Cardiac muscle cell (in vitro differentiated cells and primary cell): ENCODE measurements around the gene CELF2. TPM values are rescaled to one million over a fixed set of nuclear protein-coding genes. Genes with fewer than 3 reads are reported as not detected.

Experiments used
- DNase-seq, 2 donors: peaks; one replicate each; pipeline versions ENCODE4 v3.0.0 to v3.0.0-alpha.2; 2010 to 2017; ENCODE audit warnings: low read depth in 1 of 2, low spot score in 1 of 2
- H3K27ac ChIP-seq: fragments of 200-600 bp; sonication (generic); 2 replicates; pipeline ENCODE4 v1.5.1; 2016
- H3K27me3 ChIP-seq: fragments of 200-600 bp; sonication (generic); 2 replicates; pipeline ENCODE4 v1.6.0; 2016; ENCODE audit warnings: control low read depth
- H3K36me3 ChIP-seq: fragments of 200-600 bp; sonication (generic); 2 replicates; pipeline ENCODE4 v1.5.1; 2016; ENCODE audit warnings: control low read depth
- H3K4me1 ChIP-seq: fragments of 200-600 bp; sonication (generic); 2 replicates; pipeline ENCODE4 v1.8.1; 2017; ENCODE audit warnings: low read depth, mild to moderate bottlenecking, mixed run types
- H3K4me3 ChIP-seq: fragments of 200-600 bp; sonication (generic); 2 replicates; pipeline ENCODE4 v1.5.1; 2016; ENCODE audit warnings: mild to moderate bottlenecking
- H3K9me3 ChIP-seq: fragments of 200-600 bp; sonication (generic); 2 replicates; pipeline ENCODE4 v1.5.1; 2017; ENCODE audit warnings: low read depth, mild to moderate bottlenecking, control low read depth
- polyA plus RNA-seq: library from polyadenylated mRNA; unstranded; fragments of >200 nt; fragmentation: Nextera tagmentation; extraction: Ambion mirVana; gene quantifications from 2 replicates; pipeline ENCODE4 v1.2.1, GENCODE V29; 2016
- total RNA-seq: library from RNA; depleted of rRNA; stranded (reverse); fragments of >200 nt; gene quantifications from 2 replicates; pipeline ENCODE4 v1.2.3, GENCODE V29; 2016
- TF ChIP-seq, protein P1 (sequence below): IDR thresholded peaks from 2 replicates; pipeline ENCODE4 v1.5.1; 2012; ENCODE audit warnings: low read depth, mild to moderate bottlenecking, low read length

CELF2 gene
- total and polyA plus RNA-seq, 2 experiments from 2014 or later, result 66.9 to 82.7 TPM

DNA sequence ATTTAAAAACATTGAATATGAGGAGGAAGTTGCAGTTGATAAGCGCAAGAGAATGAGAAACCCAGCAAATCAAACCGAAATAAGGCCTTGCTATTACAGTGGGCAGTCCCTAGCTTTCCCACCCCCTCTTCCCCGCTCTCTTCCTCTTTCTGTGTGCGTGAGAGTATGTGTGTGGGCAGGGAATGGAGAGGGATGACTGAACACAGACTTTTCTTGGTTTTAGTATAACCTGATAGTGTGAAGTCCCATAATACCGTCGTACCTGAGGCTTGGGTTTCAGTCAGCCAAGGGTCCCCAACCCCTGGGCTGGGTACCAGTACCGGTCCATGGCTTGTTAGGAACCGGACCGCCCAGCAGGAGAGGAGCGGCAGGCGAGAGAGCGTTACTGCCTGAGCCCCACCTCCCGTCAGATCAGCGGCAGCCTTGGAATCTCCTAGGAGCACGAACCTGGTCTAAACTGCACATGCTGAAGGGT, 255.3 kb downstream of the CELF2 start:
- no peaks in the 10 kb centered on the region for H3K27me3 ChIP-seq
- no peak overlapping the region for H3K27ac ChIP-seq
- peaks cover 11% of the 10 kb centered on the region for H3K36me3 ChIP-seq
- no peaks in the 10 kb centered on the region for H3K9me3 ChIP-seq
- peaks cover 16% of the 10 kb centered on the region for H3K4me1 ChIP-seq
- TF ChIP-seq, protein P1, sequence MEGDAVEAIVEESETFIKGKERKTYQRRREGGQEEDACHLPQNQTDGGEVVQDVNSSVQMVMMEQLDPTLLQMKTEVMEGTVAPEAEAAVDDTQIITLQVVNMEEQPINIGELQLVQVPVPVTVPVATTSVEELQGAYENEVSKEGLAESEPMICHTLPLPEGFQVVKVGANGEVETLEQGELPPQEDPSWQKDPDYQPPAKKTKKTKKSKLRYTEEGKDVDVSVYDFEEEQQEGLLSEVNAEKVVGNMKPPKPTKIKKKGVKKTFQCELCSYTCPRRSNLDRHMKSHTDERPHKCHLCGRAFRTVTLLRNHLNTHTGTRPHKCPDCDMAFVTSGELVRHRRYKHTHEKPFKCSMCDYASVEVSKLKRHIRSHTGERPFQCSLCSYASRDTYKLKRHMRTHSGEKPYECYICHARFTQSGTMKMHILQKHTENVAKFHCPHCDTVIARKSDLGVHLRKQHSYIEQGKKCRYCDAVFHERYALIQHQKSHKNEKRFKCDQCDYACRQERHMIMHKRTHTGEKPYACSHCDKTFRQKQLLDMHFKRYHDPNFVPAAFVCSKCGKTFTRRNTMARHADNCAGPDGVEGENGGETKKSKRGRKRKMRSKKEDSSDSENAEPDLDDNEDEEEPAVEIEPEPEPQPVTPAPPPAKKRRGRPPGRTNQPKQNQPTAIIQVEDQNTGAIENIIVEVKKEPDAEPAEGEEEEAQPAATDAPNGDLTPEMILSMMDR, result no peak
- no peak for DNase-seq
- no peak overlapping the region for H3K4me3 ChIP-seq

- H3K27me3 ChIP-seq, result no peaks in the 10 kb centered on the region
- DNase-seq, result no peak
- TF ChIP-seq, protein P1, result no peak
- H3K4me3 ChIP-seq, result no peak overlapping the region
- H3K4me1 ChIP-seq, result peaks cover 12% of the 10 kb centered on the region
- H3K27ac ChIP-seq, result no peak overlapping the region
- peaks cover 18% of the 10 kb centered on the region for H3K36me3 ChIP-seq
- H3K9me3 ChIP-seq, result no peaks in the 10 kb centered on the region
Observed at GRCh38 chr10:11274452-11274851, 256.8 kb downstream of the CELF2 start.

GRCh38 chr10:11275651-11276050, 258.0 kb downstream of the CELF2 start:
- peaks cover 24% of the 10 kb centered on the region for H3K36me3 ChIP-seq
- TF ChIP-seq, protein P1, result no peak
- no peak overlapping the region for H3K4me3 ChIP-seq
- no peaks in the 10 kb centered on the region for H3K9me3 ChIP-seq
- H3K27ac ChIP-seq, result no peak overlapping the region
- no peaks in the 10 kb centered on the region for H3K27me3 ChIP-seq
- H3K4me1 ChIP-seq, result peaks cover 3% of the 10 kb centered on the region
- DNase-seq, result no peak

- TF ChIP-seq, protein P1, result no peak
- no peak overlapping the region for H3K27ac ChIP-seq
- no peaks in the 10 kb centered on the region for H3K4me1 ChIP-seq
- no peaks in the 10 kb centered on the region for H3K9me3 ChIP-seq
- peaks cover 30% of the 10 kb centered on the region for H3K36me3 ChIP-seq
- no peak overlapping the region for H3K4me3 ChIP-seq
- H3K27me3 ChIP-seq, result no peaks in the 10 kb centered on the region
- DNase-seq, result no peak
Observed at GRCh38 chr10:11276449-11276990, 258.8 kb downstream of the CELF2 start.

DNA sequence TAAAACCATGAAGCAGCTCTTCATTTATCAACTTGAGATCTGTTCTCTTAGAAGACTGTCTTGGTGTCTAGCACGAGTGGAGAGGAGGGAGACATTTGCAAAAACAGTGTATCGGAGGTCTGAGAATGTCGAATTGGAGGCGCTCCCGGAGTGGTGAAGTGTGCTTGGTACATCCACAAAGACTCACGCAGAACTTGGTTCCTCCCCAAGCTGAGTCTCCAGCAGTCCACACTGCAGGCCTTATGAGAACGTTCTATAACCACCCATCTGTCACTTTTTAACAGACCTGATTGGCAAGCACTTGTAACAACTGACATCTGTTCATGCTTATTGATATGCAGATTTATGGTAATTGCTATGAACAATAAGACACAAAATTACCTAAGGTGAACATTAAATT, 261.6 kb downstream of the CELF2 start:
- no peak overlapping the region for H3K4me3 ChIP-seq

More for the DNA sequence above, 261.6 kb downstream of the CELF2 start:
- no peak overlapping the region for H3K27ac ChIP-seq
- peaks cover 28% of the 10 kb centered on the region for H3K36me3 ChIP-seq
- no peaks in the 10 kb centered on the region for H3K4me1 ChIP-seq
- DNase-seq, result no peak
- H3K9me3 ChIP-seq, result no peaks in the 10 kb centered on the region
- TF ChIP-seq, protein P1, result no peak
- H3K27me3 ChIP-seq, result no peaks in the 10 kb centered on the region
